ENCODE measurements around the gene TNFRSF25.
"Not testable (repeated sequence)": the region's sequence is repeated elsewhere in the genome, so short reads cannot be mapped to it uniquely, and the experiment has no call there.

The TNFRSF25 gene

DNA sequence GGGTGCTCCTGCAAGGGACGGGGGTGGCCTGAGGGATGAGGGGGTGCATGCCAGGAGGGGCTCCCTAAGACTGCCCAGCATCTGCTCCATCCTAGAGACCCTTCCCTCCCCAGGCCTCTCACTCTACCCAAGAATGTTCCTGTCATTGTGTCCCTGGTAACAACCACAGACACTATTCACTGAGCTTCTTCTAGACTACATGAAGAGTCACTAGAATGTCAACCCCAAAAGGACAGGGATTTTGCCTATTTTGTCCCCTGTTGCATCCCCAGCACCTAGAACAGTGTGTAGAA, 2.9 kb downstream of the TNFRSF25 start:
- Histone ChIP-seq H3K27ac (ENCODE audit: low read depth, low read length) (no peak overlapping the region), H3K27me3 (ENCODE audit: control insufficient read depth in 1 of 2, insufficient read depth in 2 of 2, low read length in 2 of 2) (peaks cover 10 to 50% of the 10 kb centered on the region in 2 donors), H3K9ac (ENCODE audit: low read length) (no peak overlapping the region), H3K36me3 (ENCODE audit: insufficient read depth, low read length) (no peaks in the 10 kb centered on the region), H3K9me3 (ENCODE audit: low read length) (no peaks in the 10 kb centered on the region), H3K4me3 (ENCODE audit: low read depth in 1 of 2, low read length in 2 of 2) (no peak overlapping the region), H3K4me1 (ENCODE audit: insufficient read depth, low read length) (peaks cover 7% of the 10 kb centered on the region)

DNA sequence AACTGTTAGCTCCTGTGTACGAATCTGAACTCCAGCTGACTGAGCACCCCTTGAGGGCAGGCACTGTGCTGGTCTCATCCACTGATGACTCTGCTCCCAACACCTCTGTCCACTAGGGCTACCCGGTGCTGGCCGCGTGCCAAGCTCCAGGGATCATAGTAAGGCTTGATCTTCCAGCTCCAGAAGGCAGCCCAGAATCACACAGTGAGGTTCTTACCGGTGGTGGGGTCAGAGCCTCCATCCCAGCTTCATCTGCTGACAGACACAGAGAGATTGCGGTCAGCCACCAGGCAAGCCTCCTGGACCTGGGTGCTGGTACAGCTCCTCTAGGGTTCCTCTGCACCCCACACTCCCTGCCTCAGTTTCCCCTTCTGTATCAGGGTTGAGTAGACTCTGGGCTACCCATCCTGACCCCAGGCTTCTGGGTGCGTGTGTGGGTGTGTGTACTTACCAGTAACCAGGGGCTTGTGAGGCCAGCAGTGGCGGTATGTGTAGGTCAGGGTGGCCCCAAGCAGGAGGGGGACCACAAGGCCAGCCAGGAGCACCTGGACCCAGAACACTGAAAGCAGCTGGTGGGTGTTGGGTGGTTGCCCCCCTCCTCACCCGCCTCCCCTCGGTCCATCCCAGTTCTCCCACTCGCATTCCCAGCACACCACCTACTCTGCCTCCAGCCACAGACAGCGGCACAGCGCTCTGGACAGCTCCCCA, 3.4 kb downstream of the TNFRSF25 start:
- Histone ChIP-seq H3K27ac (ENCODE audit: low read depth, low read length) (no peak overlapping the region), H3K36me3 (ENCODE audit: insufficient read depth, low read length) (no peaks in the 10 kb centered on the region), H3K27me3 (ENCODE audit: control insufficient read depth in 1 of 2, insufficient read depth in 2 of 2, low read length in 2 of 2) (peaks cover 10 to 50% of the 10 kb centered on the region in 2 donors), H3K4me3 (ENCODE audit: low read depth in 1 of 2, low read length in 2 of 2) (no peak overlapping the region), H3K4me1 (ENCODE audit: insufficient read depth, low read length) (peaks cover 7% of the 10 kb centered on the region), H3K9me3 (ENCODE audit: low read length) (no peaks in the 10 kb centered on the region), H3K9ac (ENCODE audit: low read length) (no peak overlapping the region)

DNA sequence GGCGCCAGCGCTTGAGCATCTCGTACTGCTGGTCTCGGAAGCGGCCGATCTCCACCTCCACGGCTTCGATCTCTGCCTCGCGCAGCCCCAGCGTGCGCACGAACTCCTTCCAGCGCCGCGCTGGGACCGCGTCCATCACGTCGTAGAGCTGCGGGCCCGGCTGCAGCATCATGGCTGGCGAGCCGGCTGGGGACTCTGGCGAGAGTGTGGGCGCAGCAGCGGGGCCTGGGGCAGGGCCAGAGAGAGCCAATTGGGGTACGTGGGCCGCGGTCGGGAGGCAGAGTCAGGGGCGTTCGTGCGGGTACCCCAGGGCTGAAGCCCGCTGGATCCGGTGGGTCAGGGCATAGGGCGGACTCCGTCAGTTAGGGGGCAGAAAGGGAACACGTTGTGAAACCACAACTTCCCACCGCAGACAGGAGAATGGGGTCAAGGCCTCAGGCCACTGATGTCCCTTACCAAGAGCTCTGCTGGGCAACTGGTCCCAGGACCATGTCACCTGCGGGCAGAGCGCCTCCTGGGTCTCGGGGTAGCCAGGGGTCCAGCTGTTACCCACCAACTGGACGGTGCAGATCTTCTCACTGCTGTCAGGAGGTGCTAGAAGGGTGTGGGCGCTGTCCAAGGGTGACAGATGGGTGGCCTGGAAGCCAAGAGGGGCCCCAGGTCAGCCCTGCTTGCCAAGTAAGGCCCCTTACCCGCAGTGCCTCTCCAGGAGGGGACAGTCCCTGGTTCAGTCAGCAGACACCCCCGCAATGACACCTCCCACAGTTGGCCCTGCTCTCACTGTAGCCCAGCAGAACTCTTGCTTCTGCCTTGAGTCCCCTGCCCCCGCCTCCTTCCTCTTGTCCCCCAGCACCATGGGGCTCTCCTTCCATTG, 4.2 kb downstream of the TNFRSF25 start:
- Histone ChIP-seq H3K4me3 (ENCODE audit: low read depth in 1 of 2, low read length in 2 of 2) (no peak overlapping the region), H3K9ac (ENCODE audit: low read length) (no peak overlapping the region), H3K36me3 (ENCODE audit: insufficient read depth, low read length) (no peaks in the 10 kb centered on the region), H3K27ac (ENCODE audit: low read depth, low read length) (no peak overlapping the region), H3K9me3 (ENCODE audit: low read length) (no peaks in the 10 kb centered on the region), H3K4me1 (ENCODE audit: insufficient read depth, low read length) (peaks cover 7% of the 10 kb centered on the region), H3K27me3 (ENCODE audit: control insufficient read depth in 1 of 2, insufficient read depth in 2 of 2, low read length in 2 of 2) (peaks cover 10 to 48% of the 10 kb centered on the region in 2 donors)

DNA sequence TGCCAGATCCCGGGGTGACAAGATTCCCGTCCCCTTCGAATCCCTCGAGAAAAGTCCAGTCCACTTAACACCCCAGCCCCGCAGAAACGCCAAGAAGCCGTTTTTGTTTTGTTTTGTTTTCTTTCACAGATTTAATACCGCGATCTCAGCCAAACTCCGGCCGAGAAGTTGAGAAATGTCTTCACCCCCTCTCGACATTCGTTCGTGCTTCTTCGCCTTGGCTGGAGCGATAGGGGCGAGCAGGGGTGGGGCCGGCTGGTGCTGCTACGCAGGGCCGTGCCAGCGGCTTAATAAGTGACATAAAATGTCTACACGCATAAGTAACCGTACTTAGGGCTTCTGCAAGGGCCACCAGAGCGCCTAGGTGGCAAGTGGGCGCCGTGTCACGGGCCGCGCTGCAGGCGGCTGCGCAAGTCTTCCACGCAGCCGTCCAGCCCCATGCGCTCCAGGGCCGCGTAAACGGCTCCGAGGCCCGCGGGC, 4.9 kb downstream of the TNFRSF25 start:
- no peaks in the 10 kb centered on the region for H3K9me3 ChIP-seq (ENCODE audit: low read length)
- no peak overlapping the region for H3K27ac ChIP-seq (ENCODE audit: low read depth, low read length)
- no peak overlapping the region for H3K9ac ChIP-seq (ENCODE audit: low read length)
- no peaks in the 10 kb centered on the region for H3K36me3 ChIP-seq (ENCODE audit: insufficient read depth, low read length)
- H3K4me1 ChIP-seq (ENCODE audit: insufficient read depth, low read length): peaks cover 7% of the 10 kb centered on the region
- peak overlapping the region in 1 of 2 donors; percentile 38 for H3K4me3 ChIP-seq (ENCODE audit: low read depth in 1 of 2, low read length in 2 of 2)
- peaks cover 10 to 47% of the 10 kb centered on the region in 2 donors for H3K27me3 ChIP-seq (ENCODE audit: control insufficient read depth in 1 of 2, insufficient read depth in 2 of 2, low read length in 2 of 2)

DNA sequence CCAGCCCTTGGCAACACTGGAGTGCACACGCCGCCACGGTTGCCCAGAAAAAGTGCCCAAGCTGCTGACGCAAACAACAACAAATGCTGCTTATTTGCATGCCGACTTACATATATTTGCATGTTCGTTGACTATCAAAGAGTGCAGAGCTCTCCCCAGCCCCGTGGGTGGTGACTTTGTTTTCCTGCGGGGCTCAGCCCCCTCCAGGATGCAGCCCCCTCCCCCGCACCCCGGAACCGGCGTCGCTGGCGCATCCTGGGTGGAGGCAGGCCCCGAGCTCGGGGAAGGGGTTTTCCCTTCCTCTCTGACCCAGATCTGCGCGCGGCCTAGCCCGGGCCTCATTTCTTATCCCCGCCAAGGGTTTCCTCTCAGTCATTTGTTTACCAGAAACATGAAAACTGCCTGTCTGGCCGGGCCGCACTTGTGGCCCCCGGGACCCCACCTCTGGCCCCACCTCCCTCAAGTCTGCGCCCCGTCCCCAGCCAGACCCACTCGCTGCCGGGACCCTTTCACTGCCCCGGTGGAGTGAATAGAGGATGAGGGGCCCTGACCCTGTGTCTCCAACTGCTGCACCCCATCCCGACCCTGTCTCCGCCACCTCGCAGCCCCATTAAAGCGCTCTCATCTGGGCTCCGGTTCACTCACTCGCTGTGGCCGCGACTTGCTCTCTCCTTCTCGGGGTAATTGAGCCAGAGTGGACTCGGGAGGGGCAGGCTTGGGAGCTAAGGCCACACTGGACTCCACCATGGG, 5.5 kb downstream of the TNFRSF25 start:
- no peaks in the 10 kb centered on the region for H3K36me3 ChIP-seq (ENCODE audit: insufficient read depth, low read length)
- no peak overlapping the region for H3K9ac ChIP-seq (ENCODE audit: low read length)
- peak overlapping the region in 1 of 2 donors; percentile 38 for H3K4me3 ChIP-seq (ENCODE audit: low read depth in 1 of 2, low read length in 2 of 2)
- H3K27ac ChIP-seq (ENCODE audit: low read depth, low read length): no peak overlapping the region
- H3K27me3 ChIP-seq (ENCODE audit: control insufficient read depth in 1 of 2, insufficient read depth in 2 of 2, low read length in 2 of 2): peaks cover 10 to 43% of the 10 kb centered on the region in 2 donors
- no peaks in the 10 kb centered on the region for H3K9me3 ChIP-seq (ENCODE audit: low read length)
- H3K4me1 ChIP-seq (ENCODE audit: insufficient read depth, low read length): peaks cover 7% of the 10 kb centered on the region

DNA sequence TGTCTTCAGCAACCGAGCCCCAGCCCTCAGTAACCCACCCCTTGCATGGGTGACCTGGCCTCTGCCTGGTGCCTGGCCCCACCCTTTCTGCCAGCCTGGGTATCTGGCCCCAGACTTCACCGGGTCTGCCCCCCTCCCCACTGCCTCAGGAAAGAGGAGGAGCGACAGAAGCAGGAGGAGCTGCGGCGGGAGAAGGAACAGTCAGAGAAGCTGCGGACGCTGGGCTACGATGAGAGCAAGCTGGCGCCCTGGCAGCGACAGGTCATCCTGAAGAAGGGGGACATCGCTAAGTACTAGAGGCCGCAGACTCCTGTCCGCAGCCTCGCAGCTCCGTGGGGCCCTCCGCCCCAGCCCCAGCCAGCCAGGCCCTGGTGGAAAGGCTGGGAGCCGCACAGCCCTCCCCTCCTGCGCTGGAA, 6.1 kb downstream of the TNFRSF25 start:
- Histone ChIP-seq H3K9me3 (ENCODE audit: low read length) (no peaks in the 10 kb centered on the region), H3K27me3 (ENCODE audit: control insufficient read depth in 1 of 2, insufficient read depth in 2 of 2, low read length in 2 of 2) (peaks cover 10 to 44% of the 10 kb centered on the region in 2 donors), H3K27ac (ENCODE audit: low read depth, low read length) (no peak overlapping the region), H3K9ac (ENCODE audit: low read length) (no peak overlapping the region), H3K4me3 (ENCODE audit: low read depth in 1 of 2, low read length in 2 of 2) (no peak overlapping the region), H3K4me1 (ENCODE audit: insufficient read depth, low read length) (peaks cover 7% of the 10 kb centered on the region), H3K36me3 (ENCODE audit: insufficient read depth, low read length) (no peaks in the 10 kb centered on the region)

DNA sequence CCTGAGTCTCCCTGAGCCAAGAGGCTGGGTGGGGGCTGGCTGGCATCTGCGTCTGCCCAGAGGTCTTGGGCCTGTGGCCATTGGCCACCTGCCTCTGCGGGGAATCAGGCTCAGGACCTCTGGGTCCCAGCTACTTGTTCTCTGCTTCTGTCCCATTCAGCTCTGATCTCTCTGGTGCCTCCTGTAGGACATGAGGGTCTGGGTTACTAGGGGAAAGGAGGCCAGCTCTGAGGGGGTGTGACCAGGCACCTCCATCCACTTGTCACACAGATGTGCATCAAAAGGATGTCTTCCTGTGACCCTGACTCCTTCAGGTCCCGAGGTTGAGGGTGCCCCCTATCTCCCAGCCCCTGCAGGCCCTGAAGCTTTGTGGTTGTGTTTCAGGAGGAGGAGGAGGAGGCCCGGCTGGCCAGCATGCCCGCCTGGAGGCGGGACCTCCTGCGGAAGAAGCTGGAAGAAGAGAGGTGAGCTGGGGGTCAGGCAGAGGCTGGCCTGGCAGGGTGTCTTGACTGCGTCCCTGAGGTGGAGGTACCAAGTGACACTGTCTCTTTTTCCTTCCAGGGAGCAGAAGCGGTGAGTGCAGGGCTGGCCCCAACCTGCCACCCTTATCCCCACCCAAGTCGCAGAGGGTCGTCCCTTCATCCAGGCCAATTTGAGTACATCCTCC, 9.0 kb downstream of the TNFRSF25 start:
- H3K9me3 ChIP-seq (ENCODE audit: low read length): no peaks in the 10 kb centered on the region
- no peak overlapping the region for H3K4me3 ChIP-seq (ENCODE audit: low read depth in 1 of 2, low read length in 2 of 2)
- H3K27ac ChIP-seq (ENCODE audit: low read depth, low read length): no peak overlapping the region
- peaks cover 7% of the 10 kb centered on the region for H3K4me1 ChIP-seq (ENCODE audit: insufficient read depth, low read length)
- peaks cover 10 to 40% of the 10 kb centered on the region in 2 donors for H3K27me3 ChIP-seq (ENCODE audit: control insufficient read depth in 1 of 2, insufficient read depth in 2 of 2, low read length in 2 of 2)
- H3K9ac ChIP-seq (ENCODE audit: low read length): no peak overlapping the region
- H3K36me3 ChIP-seq (ENCODE audit: insufficient read depth, low read length): no peaks in the 10 kb centered on the region

DNA sequence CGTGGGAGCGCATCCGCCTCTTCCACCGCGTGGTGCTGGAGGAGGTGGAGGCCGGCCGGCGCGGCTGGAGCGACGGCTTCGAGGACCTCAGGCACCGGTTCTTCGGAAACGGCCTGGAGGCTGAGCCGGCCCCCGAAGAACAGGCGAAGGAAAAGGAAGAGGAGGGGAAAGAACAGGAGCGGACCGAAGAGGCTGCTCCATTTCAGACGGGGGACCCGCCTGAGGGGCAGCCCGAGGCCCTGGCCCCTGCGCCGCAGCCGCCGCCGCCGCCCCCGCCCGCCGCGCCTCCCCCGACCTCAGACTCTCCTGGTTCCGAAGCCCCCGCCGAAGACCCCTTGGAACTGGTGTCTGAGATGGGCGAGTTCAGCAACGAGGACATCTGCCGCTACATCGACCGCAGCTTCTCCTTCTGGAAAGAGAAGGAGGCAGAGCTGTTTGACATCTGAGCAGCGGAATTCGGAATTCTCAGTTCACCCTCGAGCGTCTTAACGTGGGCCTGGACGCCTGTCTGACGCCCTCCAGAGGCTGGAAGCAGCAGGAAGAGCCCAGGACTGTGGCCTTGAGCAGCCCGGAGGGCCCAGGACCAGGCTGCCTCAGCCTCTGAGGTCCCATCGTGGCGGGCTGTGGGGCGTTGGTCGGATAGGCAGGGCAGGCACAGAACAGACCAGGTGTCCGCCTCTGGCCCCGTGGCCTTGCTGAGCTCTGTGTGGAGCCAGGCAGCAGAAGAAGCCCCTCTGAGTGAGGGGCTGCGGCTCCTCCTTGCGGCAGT, 10.0 kb downstream of the TNFRSF25 start:
- H3K27ac ChIP-seq (ENCODE audit: low read depth, low read length); H3K36me3 ChIP-seq (ENCODE audit: insufficient read depth, low read length); H3K9me3 ChIP-seq (ENCODE audit: low read length); H3K9ac ChIP-seq (ENCODE audit: low read length); H3K4me1 ChIP-seq (ENCODE audit: insufficient read depth, low read length); H3K4me3 ChIP-seq (ENCODE audit: low read depth in 1 of 2, low read length in 2 of 2): not testable (repeated sequence)
- H3K27me3 ChIP-seq (ENCODE audit: control insufficient read depth in 1 of 2, insufficient read depth in 2 of 2, low read length in 2 of 2): peaks cover 8 to 40% of the 10 kb centered on the region in 2 donors

DNA sequence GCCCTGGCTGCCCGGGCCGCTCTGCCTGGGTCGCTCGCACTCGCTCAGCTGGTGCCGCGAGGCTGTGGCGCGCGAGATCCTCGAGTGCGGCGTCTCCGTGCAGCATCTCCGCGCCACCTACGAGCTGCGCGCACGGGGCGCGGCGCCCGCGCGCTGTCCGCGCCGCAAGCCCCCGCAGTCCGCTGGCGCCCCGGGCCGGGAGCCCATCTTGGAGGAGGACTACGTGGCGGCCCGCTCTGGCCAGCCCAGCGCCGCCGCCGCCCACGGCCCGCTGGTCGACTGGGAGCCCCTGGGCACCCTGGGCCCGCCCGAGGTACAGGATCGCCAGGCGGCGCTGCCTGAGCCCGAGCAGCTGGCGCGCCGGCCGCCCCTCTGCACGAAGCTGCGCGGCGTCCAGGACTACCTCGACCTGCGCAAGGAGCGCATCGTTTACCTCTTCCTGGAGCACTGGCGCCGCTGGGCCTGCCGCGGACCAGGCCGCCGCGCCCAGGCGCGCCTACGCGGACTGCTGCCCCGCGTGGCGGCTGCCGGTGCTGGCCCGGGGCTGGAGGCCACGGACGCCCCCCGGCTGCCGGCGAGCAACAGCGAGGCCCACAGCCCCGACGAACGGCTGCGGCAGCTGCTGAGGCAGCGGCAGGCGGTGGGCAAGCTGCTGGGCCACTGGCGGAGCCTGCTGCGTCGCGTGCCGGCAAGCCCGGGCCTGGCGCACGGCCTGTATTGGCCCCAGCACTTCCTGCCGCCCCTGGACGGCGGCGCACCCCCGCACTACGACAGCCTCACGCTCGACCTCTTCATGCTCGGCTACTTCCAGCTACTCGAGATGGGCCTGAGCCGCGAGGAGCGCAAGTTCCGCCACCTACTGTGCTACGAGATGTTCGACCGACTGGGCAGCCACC, 10.9 kb downstream of the TNFRSF25 start:
- Histone ChIP-seq H3K4me3 (ENCODE audit: low read depth in 1 of 2, low read length in 2 of 2) (no peak overlapping the region), H3K27me3 (ENCODE audit: control insufficient read depth in 1 of 2, insufficient read depth in 2 of 2, low read length in 2 of 2) (peaks cover 2 to 40% of the 10 kb centered on the region in 2 donors), H3K9ac (ENCODE audit: low read length) (no peak overlapping the region), H3K9me3 (ENCODE audit: low read length) (no peaks in the 10 kb centered on the region), H3K4me1 (ENCODE audit: insufficient read depth, low read length) (no peaks in the 10 kb centered on the region), H3K27ac (ENCODE audit: low read depth, low read length) (no peak overlapping the region), H3K36me3 (ENCODE audit: insufficient read depth, low read length) (no peaks in the 10 kb centered on the region)

Measured in muscle layer of colon (tissue), 2 donors.